GM18498 (cell line): Measurements from ENCODE around the gene RBM38.
A peak's percentile ranks its signal among the peaks of the same experiment; 100 is the strongest.

Experiments used
- ATAC-seq: cut with Tn5 transposase; IDR thresholded peaks from one replicate; pipeline ENCODE4 v1.9.1; 2021; ENCODE audit warnings: mild to moderate bottlenecking, moderate library complexity; ENCODE audit not compliant: unreplicated experiment

Gene RBM38

GRCh38 chr20:57389695-57390603 lies 1.2 kb upstream of the RBM38 start:
- ATAC-seq = no peak

GRCh38 chr20:57391439-57392301 lies 474 bp downstream of the RBM38 start:
- peak; percentile 13 for ATAC-seq

GRCh38 chr20:57392512-57393271 lies 1.5 kb downstream of the RBM38 start:
- peak; percentile 30 for ATAC-seq

GRCh38 chr20:57393321-57394120 lies 2.3 kb downstream of the RBM38 start:
- ATAC-seq = no peak

GRCh38 chr20:57394121-57395082 lies 3.2 kb downstream of the RBM38 start:
- no peak for ATAC-seq

- no peak for ATAC-seq
Observed at GRCh38 chr20:57395111-57395966, 4.1 kb downstream of the RBM38 start.

- no peak for ATAC-seq
Observed at GRCh38 chr20:57396212-57396983, 5.2 kb downstream of the RBM38 start.

- no peak for ATAC-seq
Observed at GRCh38 chr20:57396984-57397692, 5.9 kb downstream of the RBM38 start.

GRCh38 chr20:57397693-57398108 lies 6.5 kb downstream of the RBM38 start:
- peak; percentile 18 for ATAC-seq

GRCh38 chr20:57398231-57398821 lies 7.1 kb downstream of the RBM38 start:
- peak; percentile 67 for ATAC-seq

GRCh38 chr20:57398901-57399535 lies 7.8 kb downstream of the RBM38 start:
- no peak for ATAC-seq

GRCh38 chr20:57399587-57400155 lies 8.5 kb downstream of the RBM38 start:
- ATAC-seq = peak; percentile 31

GRCh38 chr20:57400231-57400701 lies 9.1 kb downstream of the RBM38 start:
- ATAC-seq = no peak

- no peak for ATAC-seq
Observed at GRCh38 chr20:57400821-57401564, 9.8 kb downstream of the RBM38 start.

- ATAC-seq = no peak
Observed at GRCh38 chr20:57401565-57401918, 10.3 kb downstream of the RBM38 start.
